ENCODE measurements around the gene LDLRAD4.
A peak's percentile ranks its signal among the peaks of the same experiment; 100 is the strongest.

LDLRAD4 gene

GRCh38 chr18:13530033-13530878 is 311.7 kb downstream of the LDLRAD4 start:
- Histone ChIP-seq H3K4me3 (ENCODE audit: low read depth in 1 of 5, low read length in 5 of 5) (no peak overlapping the region), H3K27ac (ENCODE audit: low read depth, low read length) (peak overlapping the region; percentile 34), H3K9ac (ENCODE audit: low read length in 5 of 5) (peak overlapping the region in 1 of 5 donors; percentile 63)

DNA sequence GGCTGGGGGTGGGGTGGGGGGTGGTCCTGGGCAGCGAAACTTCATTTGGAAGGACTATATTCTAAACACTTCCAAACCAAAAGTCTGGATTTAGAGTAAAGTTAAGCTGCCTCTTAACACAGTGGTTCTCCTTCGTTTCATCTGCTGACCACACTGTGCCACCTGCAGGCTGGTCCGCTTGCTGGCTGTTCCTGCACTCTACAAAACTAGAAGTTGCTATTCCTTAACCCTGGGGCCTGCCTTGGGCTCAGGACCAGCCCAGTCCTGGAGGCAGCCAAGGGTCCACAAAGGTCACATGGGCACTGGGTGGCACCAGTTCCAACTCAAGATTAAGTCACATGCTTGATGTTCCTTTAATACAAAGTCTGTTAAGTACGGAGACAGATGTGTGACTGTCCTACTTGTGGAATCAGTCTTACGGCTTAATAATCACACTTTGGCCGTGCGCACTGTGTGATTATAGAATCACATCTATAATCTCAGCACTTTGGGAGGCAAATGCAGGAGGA is 312.4 kb downstream of the LDLRAD4 start:
- Histone ChIP-seq H3K9me3 (ENCODE audit: control insufficient read depth in 5 of 5, low read length in 5 of 5) (no peaks in the 10 kb centered on the region), H3K9ac (ENCODE audit: low read length in 5 of 5) (no peak overlapping the region), H3K4me3 (ENCODE audit: low read depth in 1 of 5, low read length in 5 of 5) (no peak overlapping the region), H3K36me3 (ENCODE audit: control insufficient read depth in 5 of 5, insufficient read depth in 5 of 5, low read length in 5 of 5) (peaks cover 0 to 3% (median 0%) of the 10 kb centered on the region in 5 donors), H3K27ac (ENCODE audit: low read depth, low read length) (peak overlapping the region; percentile 34), H3K27me3 (ENCODE audit: control insufficient read depth in 5 of 5, insufficient read depth in 4 of 5, low read length in 5 of 5) (no peaks in the 10 kb centered on the region), H3K4me1 (ENCODE audit: control insufficient read depth in 5 of 5, insufficient read depth in 5 of 5, low read length in 5 of 5) (peaks cover 0 to 17% (median 12%) of the 10 kb centered on the region in 5 donors)

More at GRCh38 chr18:13530033-13530878, 311.7 kb downstream of the LDLRAD4 start:
- Histone ChIP-seq H3K36me3 (ENCODE audit: control insufficient read depth in 5 of 5, insufficient read depth in 5 of 5, low read length in 5 of 5) (peaks cover 0 to 3% (median 0%) of the 10 kb centered on the region in 5 donors), H3K9me3 (ENCODE audit: control insufficient read depth in 5 of 5, low read length in 5 of 5) (no peaks in the 10 kb centered on the region), H3K27me3 (ENCODE audit: control insufficient read depth in 5 of 5, insufficient read depth in 4 of 5, low read length in 5 of 5) (no peaks in the 10 kb centered on the region), H3K4me1 (ENCODE audit: control insufficient read depth in 5 of 5, insufficient read depth in 5 of 5, low read length in 5 of 5) (peaks cover 0 to 17% (median 12%) of the 10 kb centered on the region in 5 donors)

DNA sequence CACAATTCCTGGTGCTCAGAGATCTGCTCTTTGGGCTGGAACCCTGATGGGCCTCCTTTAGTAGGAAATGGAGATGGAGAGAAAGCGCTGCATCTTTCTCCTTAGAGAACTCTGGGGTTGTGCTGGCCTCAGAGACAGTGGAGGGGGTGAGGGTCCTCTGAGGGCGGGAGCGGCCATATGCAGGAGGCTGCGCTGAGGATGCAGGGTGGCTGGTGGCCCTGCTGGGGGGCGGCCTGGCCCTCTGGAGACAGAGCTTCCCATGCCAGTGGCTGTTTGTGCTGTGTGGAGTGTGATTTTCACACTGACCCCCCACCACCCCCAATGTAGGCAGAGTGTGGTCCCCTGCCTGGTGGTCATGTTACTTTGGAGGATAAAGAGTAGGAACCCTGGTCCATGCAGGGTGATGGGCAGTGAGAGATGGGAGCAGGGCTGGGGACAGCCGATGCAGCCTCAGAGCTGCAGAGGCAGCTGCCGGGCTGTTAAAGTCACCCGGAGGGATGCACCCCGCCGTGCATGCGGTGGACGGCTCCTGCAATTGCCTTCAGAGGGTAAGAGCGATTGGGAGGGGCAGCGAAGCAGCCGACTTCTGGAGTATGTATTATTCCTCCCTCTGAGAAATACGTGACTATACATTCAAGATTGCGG is 313.2 kb downstream of the LDLRAD4 start:
- Histone ChIP-seq H3K27me3 (ENCODE audit: control insufficient read depth in 5 of 5, insufficient read depth in 4 of 5, low read length in 5 of 5) (no peaks in the 10 kb centered on the region), H3K4me1 (ENCODE audit: control insufficient read depth in 5 of 5, insufficient read depth in 5 of 5, low read length in 5 of 5) (peaks cover 0 to 17% (median 12%) of the 10 kb centered on the region in 5 donors), H3K4me3 (ENCODE audit: low read depth in 1 of 5, low read length in 5 of 5) (no peak overlapping the region), H3K27ac (ENCODE audit: low read depth, low read length) (no peak overlapping the region), H3K9ac (ENCODE audit: low read length in 5 of 5) (no peak overlapping the region), H3K9me3 (ENCODE audit: control insufficient read depth in 5 of 5, low read length in 5 of 5) (no peaks in the 10 kb centered on the region), H3K36me3 (ENCODE audit: control insufficient read depth in 5 of 5, insufficient read depth in 5 of 5, low read length in 5 of 5) (peaks cover 0 to 3% (median 0%) of the 10 kb centered on the region in 5 donors)

- no peak overlapping the region for H3K27ac ChIP-seq (ENCODE audit: low read depth, low read length)
These were observed 314.0 kb downstream of the LDLRAD4 start for GRCh38 chr18:13532406-13533075.

DNA sequence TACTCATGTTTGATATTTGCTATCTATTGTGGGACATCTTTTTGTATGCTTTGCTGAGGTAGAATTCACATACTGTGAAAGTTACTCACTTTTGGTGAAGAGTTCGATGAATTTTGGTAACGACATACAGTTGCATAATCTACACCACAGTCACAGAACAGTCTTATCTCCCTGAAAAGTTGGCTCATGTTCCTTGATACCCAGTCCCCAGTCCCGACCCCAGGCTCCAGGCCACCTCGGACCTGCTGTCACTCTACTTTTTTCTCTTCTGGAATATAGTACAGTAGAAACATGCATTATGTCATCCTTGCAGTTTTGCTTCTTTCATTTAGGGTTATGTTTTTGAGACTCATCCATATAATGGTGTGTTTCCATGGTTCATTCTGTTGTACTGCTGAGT is 316.1 kb downstream of the LDLRAD4 start:
- Histone ChIP-seq H3K9me3 (ENCODE audit: control insufficient read depth in 5 of 5, low read length in 5 of 5) (no peaks in the 10 kb centered on the region), H3K9ac (ENCODE audit: low read length in 5 of 5) (no peak overlapping the region), H3K27ac (ENCODE audit: low read depth, low read length) (no peak overlapping the region), H3K4me3 (ENCODE audit: low read depth in 1 of 5, low read length in 5 of 5) (no peak overlapping the region), H3K36me3 (ENCODE audit: control insufficient read depth in 5 of 5, insufficient read depth in 5 of 5, low read length in 5 of 5) (no peaks in the 10 kb centered on the region), H3K27me3 (ENCODE audit: control insufficient read depth in 5 of 5, insufficient read depth in 4 of 5, low read length in 5 of 5) (no peaks in the 10 kb centered on the region), H3K4me1 (ENCODE audit: control insufficient read depth in 5 of 5, insufficient read depth in 5 of 5, low read length in 5 of 5) (peaks cover 0 to 28% (median 23%) of the 10 kb centered on the region in 5 donors)

More at GRCh38 chr18:13532406-13533075, 314.0 kb downstream of the LDLRAD4 start:
- Histone ChIP-seq H3K4me3 (ENCODE audit: low read depth in 1 of 5, low read length in 5 of 5) (no peak overlapping the region), H3K4me1 (ENCODE audit: control insufficient read depth in 5 of 5, insufficient read depth in 5 of 5, low read length in 5 of 5) (peaks cover 0 to 17% (median 12%) of the 10 kb centered on the region in 5 donors), H3K36me3 (ENCODE audit: control insufficient read depth in 5 of 5, insufficient read depth in 5 of 5, low read length in 5 of 5) (peaks cover 0 to 3% (median 0%) of the 10 kb centered on the region in 5 donors), H3K9me3 (ENCODE audit: control insufficient read depth in 5 of 5, low read length in 5 of 5) (no peaks in the 10 kb centered on the region), H3K9ac (ENCODE audit: low read length in 5 of 5) (no peak overlapping the region), H3K27me3 (ENCODE audit: control insufficient read depth in 5 of 5, insufficient read depth in 4 of 5, low read length in 5 of 5) (no peaks in the 10 kb centered on the region)

GRCh38 chr18:13536578-13536977 is 318.0 kb downstream of the LDLRAD4 start:
- H3K36me3 ChIP-seq (ENCODE audit: control insufficient read depth in 5 of 5, insufficient read depth in 5 of 5, low read length in 5 of 5): no peaks in the 10 kb centered on the region

DNA sequence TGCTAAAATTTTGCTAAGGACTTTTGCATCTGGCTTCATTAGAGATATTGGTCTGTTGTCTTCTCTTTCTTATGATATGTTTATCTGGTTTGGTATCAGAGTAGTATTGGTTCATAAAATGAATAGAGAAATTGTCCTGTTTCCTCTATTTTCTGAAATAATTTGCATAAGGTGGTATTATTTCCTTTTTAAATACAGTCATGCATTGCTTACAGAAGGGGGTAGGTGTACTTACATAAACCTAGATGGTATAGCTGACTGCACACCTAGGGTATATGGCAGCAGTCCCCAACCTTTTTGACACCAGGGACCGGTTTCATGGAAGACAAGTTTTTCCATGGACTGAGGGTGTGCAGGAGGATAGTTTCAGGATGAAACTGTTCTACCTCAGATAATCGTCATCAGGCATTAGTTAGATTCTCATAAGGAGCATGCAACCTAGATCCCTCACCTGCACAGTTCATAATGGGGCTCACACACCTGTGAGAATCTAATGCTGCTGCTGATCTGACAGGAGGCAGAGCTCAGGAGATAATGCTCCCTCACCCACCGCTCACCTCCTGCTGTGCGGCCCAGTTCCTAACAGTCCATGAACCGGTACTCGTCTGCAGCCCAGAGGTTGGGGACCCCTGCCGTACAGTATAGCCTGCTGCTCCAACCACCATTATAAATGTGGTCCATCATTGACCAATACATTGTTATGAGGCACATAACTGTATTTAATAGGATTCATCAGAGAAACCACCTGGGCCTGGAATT is 318.6 kb downstream of the LDLRAD4 start:
- H3K4me1 ChIP-seq (ENCODE audit: control insufficient read depth in 5 of 5, insufficient read depth in 5 of 5, low read length in 5 of 5): peaks cover 0 to 37% (median 29%) of the 10 kb centered on the region in 5 donors
- no peaks in the 10 kb centered on the region for H3K36me3 ChIP-seq (ENCODE audit: control insufficient read depth in 5 of 5, insufficient read depth in 5 of 5, low read length in 5 of 5)
- H3K27ac ChIP-seq (ENCODE audit: low read depth, low read length): no peak overlapping the region
- no peak overlapping the region for H3K4me3 ChIP-seq (ENCODE audit: low read depth in 1 of 5, low read length in 5 of 5)
- no peak overlapping the region for H3K9ac ChIP-seq (ENCODE audit: low read length in 5 of 5)
- no peaks in the 10 kb centered on the region for H3K27me3 ChIP-seq (ENCODE audit: control insufficient read depth in 5 of 5, insufficient read depth in 4 of 5, low read length in 5 of 5)
- H3K9me3 ChIP-seq (ENCODE audit: control insufficient read depth in 5 of 5, low read length in 5 of 5): no peaks in the 10 kb centered on the region

More at GRCh38 chr18:13536578-13536977, 318.0 kb downstream of the LDLRAD4 start:
- Histone ChIP-seq H3K27ac (ENCODE audit: low read depth, low read length) (no peak overlapping the region), H3K9ac (ENCODE audit: low read length in 5 of 5) (no peak overlapping the region), H3K27me3 (ENCODE audit: control insufficient read depth in 5 of 5, insufficient read depth in 4 of 5, low read length in 5 of 5) (no peaks in the 10 kb centered on the region), H3K9me3 (ENCODE audit: control insufficient read depth in 5 of 5, low read length in 5 of 5) (no peaks in the 10 kb centered on the region), H3K4me1 (ENCODE audit: control insufficient read depth in 5 of 5, insufficient read depth in 5 of 5, low read length in 5 of 5) (peaks cover 0 to 31% (median 24%) of the 10 kb centered on the region in 5 donors), H3K4me3 (ENCODE audit: low read depth in 1 of 5, low read length in 5 of 5) (no peak overlapping the region)

DNA sequence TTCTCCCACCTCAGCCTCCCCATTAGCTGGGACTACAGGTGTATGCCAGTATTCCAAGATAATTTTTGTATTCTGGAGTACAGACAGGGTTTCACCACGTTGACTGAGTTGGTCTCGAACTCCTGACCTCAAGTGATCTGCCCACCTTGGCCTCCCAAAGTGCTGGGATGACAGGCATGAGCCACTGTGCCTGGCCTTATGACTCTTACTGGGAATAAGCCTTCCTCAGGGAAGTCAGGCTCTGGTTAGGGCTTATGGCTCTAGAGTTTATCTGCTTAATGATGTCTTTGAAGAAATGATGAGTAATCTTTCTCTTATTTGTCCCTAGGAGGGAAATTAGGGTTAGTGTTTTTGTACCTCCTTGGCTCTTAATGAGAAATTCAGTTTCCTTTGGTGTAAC is 320.1 kb downstream of the LDLRAD4 start:
- no peaks in the 10 kb centered on the region for H3K27me3 ChIP-seq (ENCODE audit: control insufficient read depth in 5 of 5, insufficient read depth in 4 of 5, low read length in 5 of 5)
- H3K4me1 ChIP-seq (ENCODE audit: control insufficient read depth in 5 of 5, insufficient read depth in 5 of 5, low read length in 5 of 5): peaks cover 0 to 41% (median 32%) of the 10 kb centered on the region in 5 donors
- H3K4me3 ChIP-seq (ENCODE audit: low read depth in 1 of 5, low read length in 5 of 5): no peak overlapping the region
- H3K9ac ChIP-seq (ENCODE audit: low read length in 5 of 5): peak overlapping the region in 1 of 5 donors; percentile 17
- peak overlapping the region; percentile 71 for H3K27ac ChIP-seq (ENCODE audit: low read depth, low read length)
- no peaks in the 10 kb centered on the region for H3K9me3 ChIP-seq (ENCODE audit: control insufficient read depth in 5 of 5, low read length in 5 of 5)
- H3K36me3 ChIP-seq (ENCODE audit: control insufficient read depth in 5 of 5, insufficient read depth in 5 of 5, low read length in 5 of 5): no peaks in the 10 kb centered on the region

- Histone ChIP-seq H3K27me3 (ENCODE audit: control insufficient read depth in 5 of 5, insufficient read depth in 4 of 5, low read length in 5 of 5) (no peaks in the 10 kb centered on the region), H3K9me3 (ENCODE audit: control insufficient read depth in 5 of 5, low read length in 5 of 5) (no peaks in the 10 kb centered on the region), H3K9ac (ENCODE audit: low read length in 5 of 5) (peak overlapping the region in 1 of 5 donors; percentile 17), H3K27ac (ENCODE audit: low read depth, low read length) (peak overlapping the region; percentile 71), H3K4me1 (ENCODE audit: control insufficient read depth in 5 of 5, insufficient read depth in 5 of 5, low read length in 5 of 5) (peaks cover 0 to 41% (median 32%) of the 10 kb centered on the region in 5 donors), H3K4me3 (ENCODE audit: low read depth in 1 of 5, low read length in 5 of 5) (no peak overlapping the region), H3K36me3 (ENCODE audit: control insufficient read depth in 5 of 5, insufficient read depth in 5 of 5, low read length in 5 of 5) (no peaks in the 10 kb centered on the region)
These were observed 320.5 kb downstream of the LDLRAD4 start for GRCh38 chr18:13539050-13539449.
